Activated CD8-positive, alpha-beta T cell treated with anti-CD3 and anti-CD28 coated beads, Interleukin-2, amount 10 ng/mL, durations not matched to agents 7 days and 5 days (primary cell): ENCODE results near the gene ADM2. TPM values are rescaled to one million over a fixed set of nuclear protein-coding genes. Genes with fewer than 3 reads are reported as not detected.

Source experiments
- ATAC-seq: fragments of 150-1000 bp; cut with Tn5 transposase; one replicate; pipeline ENCODE4 v1.10.0; 2021; ENCODE audit warnings: moderate library complexity
- CTCF ChIA-PET: fragments of 350-600 bp; sonication (Branson Sonifier 250); formaldehyde crosslinking; loops from one replicate; lab custom pipeline; 2021; ENCODE audit warnings: antibody characterized with exemption; lab: Charles Lee
- POLR2A ChIA-PET: fragments of 350-600 bp; sonication (Branson Sonifier 250); formaldehyde crosslinking; loops from one replicate; lab custom pipeline; 2021; ENCODE audit warnings: antibody characterized with exemption; lab: Charles Lee
- DNase-seq: peaks from one replicate; pipeline ENCODE4 v3.0.0-alpha.2; 2020
- H3K27ac Mint-ChIP-seq: one replicate; pipeline ENCODE4 v1.8.0; 2021; ENCODE audit warnings: mild to moderate bottlenecking, mixed read lengths
- H3K27me3 Mint-ChIP-seq: one replicate; pipeline ENCODE4 v1.8.0; 2021; ENCODE audit warnings: low read depth, mixed read lengths
- H3K36me3 Mint-ChIP-seq: one replicate; pipeline ENCODE4 v1.8.0; 2021; ENCODE audit warnings: low read depth, mixed read lengths
- H3K4me1 Mint-ChIP-seq: one replicate; pipeline ENCODE4 v1.8.0; 2021; ENCODE audit warnings: low read depth, mixed read lengths
- H3K4me3 Mint-ChIP-seq: one replicate; pipeline ENCODE4 v1.8.0; 2021; ENCODE audit warnings: mild to moderate bottlenecking, mixed read lengths
- H3K9me3 Mint-ChIP-seq: one replicate; pipeline ENCODE4 v1.8.0; 2022; ENCODE audit warnings: mixed read lengths; ENCODE audit not compliant: insufficient read depth
- total RNA-seq, 2 experiments: library from RNA; stranded (reverse); gene quantifications; one replicate each; pipeline ENCODE4 v1.2.3, GENCODE V29; 2021

ADM2 gene
- total RNA-seq, 2 experiments from 2014 or later, result 4.1 to 4.2 TPM

DNA sequence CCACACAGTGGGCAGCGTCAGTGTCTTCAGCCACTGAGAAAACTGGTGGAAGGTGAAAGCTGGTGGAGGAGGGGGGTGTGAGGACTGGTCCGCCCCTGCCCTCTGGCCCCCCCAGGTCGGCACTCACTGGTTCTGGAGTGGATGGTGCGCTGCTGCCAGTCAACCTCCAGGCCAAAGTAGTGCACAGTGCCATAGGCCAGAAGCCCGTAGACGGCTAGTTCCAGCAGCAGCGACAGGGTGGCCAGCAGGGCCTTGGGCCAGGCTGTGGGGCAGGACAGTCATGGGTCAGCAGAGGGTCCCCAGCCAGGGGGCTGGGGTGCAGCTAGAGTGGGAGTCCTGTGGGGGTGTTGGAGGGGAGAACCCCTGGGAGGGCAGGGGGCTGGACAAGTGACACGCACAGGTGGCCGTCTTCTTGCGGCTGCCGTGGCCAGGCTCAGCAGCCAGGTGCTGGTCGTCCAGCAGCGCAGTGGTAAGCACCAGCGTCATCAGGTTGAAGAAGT, 24.0 kb downstream of the ADM2 start:
- ATAC-seq (no peak), DNase-seq (no peak)
- ChIA-PET POLR2A (interaction anchor here (1.3 to 2.0 kb wide), 2 partner anchors 34 to 261 kb away, joined by 4 read pairs; no protein-coding TSS in a partner anchor), CTCF (no interaction called here)
- Mint-ChIP-seq H3K27me3 (no peaks in the 10 kb centered on the region), H3K9me3 (no peaks in the 10 kb centered on the region), H3K4me3 (peak overlapping the region; percentile 45), H3K4me1 (peaks cover 14% of the 10 kb centered on the region), H3K36me3 (peaks cover 21% of the 10 kb centered on the region), H3K27ac (no peak overlapping the region)

DNA sequence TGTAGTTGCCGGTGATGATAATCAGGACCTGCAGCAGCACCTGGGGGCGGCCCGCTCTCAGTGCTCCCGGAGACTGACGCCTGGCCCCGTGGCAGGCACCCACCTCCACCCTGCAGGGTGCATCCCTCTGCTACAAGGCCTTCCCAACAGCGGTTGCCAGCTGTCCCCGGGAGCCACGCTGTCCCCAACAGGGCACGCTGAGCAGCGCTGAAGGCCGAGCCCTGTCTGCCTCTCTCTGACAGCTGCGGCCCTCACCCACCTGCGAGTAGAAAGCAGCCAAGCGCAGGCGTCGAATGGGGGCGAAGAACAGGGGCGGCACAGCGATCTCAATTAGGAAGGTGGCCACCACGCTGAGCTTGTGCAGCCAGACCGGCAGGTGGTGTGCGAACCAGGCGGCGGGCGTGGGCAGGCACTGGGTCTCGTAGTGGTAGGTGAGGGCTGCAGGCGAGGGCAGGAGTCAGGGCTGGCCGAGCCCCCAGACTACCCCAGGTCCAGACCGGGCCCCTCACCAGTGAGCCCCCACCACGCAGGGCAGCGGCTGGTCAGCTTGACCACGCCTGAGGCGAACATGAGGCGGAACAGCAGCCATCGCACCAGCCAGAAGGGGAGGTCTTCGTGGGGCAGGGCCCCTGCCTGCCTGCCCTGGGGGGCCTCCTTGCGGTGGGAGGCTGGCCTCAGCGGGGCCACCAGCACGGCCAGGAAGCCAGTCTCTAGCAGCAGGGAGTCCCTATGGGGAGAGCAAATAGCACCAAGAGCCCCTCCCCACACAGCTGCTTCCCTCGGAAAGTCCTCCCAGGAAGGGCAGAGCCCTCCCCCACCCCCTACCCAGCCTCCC, 24.6 kb downstream of the ADM2 start:
- ChIA-PET CTCF (no interaction called here), POLR2A (interaction anchor here (1.0 to 2.0 kb wide), 4 partner anchors 20 to 262 kb away, joined by 3 to 4 read pairs (median 4); partner anchors contain the start of gene SCO2)
- Mint-ChIP-seq H3K9me3 (no peaks in the 10 kb centered on the region), H3K36me3 (peaks cover 21% of the 10 kb centered on the region), H3K27ac (peak overlapping the region; percentile 94), H3K4me3 (peak overlapping the region; percentile 98), H3K27me3 (no peaks in the 10 kb centered on the region), H3K4me1 (peaks cover 14% of the 10 kb centered on the region)
- no peak for ATAC-seq
- no peak for DNase-seq

DNA sequence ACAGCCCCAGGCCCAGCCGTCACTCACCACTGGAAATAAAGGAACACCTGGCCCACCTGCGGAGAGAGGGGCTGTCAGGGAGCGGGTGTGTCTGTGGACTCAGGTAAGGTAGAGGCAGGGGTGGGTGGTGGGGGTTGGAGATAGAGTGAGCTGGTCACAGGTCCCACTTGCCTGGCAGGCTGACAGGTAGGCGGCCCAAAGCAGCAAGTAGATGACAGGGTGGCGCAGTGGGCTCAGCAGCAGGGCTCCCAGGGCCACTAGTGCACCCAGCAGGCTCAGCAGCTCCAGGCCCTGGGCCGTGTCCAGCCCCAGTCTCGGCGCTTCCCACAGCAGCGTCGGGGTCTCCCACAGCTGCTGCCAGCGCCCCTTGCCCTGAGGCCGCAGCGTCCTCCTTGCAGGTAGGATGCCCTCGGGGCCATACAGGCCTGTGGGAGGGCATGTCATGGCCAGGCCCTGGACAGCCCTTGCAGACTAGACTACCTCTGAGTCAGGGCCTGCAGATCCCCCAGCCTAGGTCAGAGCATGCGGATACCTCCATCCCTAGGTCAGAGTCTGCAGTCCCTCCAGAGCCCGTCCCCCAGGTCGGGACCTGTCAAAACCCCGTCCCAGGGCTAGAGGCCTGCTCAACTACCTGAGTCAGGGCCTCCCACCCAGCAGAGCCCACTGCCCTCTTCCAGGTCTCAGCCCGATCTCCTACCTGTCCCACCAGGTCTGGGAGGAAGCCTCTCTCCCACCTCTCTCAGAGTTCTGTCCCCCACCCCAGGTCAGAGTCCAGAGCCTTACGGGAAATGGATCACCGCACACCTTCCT, 25.5 kb downstream of the ADM2 start:
- DNase-seq (no peak), ATAC-seq (no peak)
- H3K4me3 Mint-ChIP-seq, result peak overlapping the region; percentile 98
- no peaks in the 10 kb centered on the region for H3K9me3 Mint-ChIP-seq
- no peaks in the 10 kb centered on the region for H3K27me3 Mint-ChIP-seq
- CTCF ChIA-PET, result interaction anchor here (1.1 to 3.8 kb wide), 5 partner anchors 9 to 254 kb away, joined by 3 to 55 read pairs (median 4); partner anchors contain the start of gene SCO2
- POLR2A ChIA-PET, result interaction anchor here (1.0 to 3.6 kb wide), 11 partner anchors 9 to 262 kb away, joined by 3 to 82 read pairs (median 4); partner anchors contain the start of genes SCO2 and SYCE3
- H3K4me1 Mint-ChIP-seq, result peaks cover 14% of the 10 kb centered on the region
- H3K36me3 Mint-ChIP-seq, result peaks cover 21% of the 10 kb centered on the region
- peak overlapping the region; percentile 94 for H3K27ac Mint-ChIP-seq

DNA sequence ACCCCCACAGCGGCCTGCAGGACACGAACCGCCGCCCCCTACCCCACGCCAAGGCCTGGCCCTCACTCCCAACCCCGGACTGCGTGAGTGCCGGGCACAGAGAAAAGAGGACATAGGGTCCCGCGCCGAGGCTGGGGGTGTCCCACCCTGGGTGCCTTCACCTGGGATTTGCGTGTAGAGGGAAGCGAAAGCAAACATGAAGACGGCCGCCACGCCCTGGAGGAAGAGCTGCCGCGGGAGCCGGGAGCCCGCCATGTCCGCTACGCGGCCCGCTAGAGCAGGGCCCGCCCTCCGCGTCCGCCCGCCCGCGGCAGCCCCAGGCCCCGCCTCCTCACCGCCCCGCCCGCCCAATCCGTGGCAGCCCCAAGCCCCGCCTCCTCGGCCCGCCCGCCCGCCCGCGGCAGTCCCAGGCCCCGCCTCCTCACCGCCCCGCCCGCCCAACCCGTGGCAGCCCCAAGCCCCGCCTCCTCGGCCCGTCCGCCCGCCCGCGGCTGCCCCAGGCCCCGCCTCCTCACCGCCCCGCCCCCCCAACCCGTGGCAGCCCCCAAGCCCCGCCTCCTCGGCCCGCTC, 26.2 kb downstream of the ADM2 start, which contains the start of gene LMF2:
TSS of gene LMF2 (minus strand) at position 282 of the 570 bp plus-strand sequence. CDS start at position 255, 27 bp downstream.
- Mint-ChIP-seq H3K27me3 (no peaks in the 10 kb centered on the region), H3K4me1 (peaks cover 21% of the 10 kb centered on the region), H3K36me3 (peaks cover 25% of the 10 kb centered on the region), H3K27ac (peak within 1 kb of the TSS; percentile 94), H3K9me3 (no peaks in the 10 kb centered on the region), H3K4me3 (peak within 1 kb of the TSS; percentile 98)
- ChIA-PET POLR2A (interaction anchor here (0.6 to 3.6 kb wide), 25 partner anchors 9 to 256 kb away, joined by 3 to 82 read pairs (median 4); partner anchors contain the start of genes CHKB, HDAC10, SCO2 and SYCE3), CTCF (interaction anchor here (0.9 to 3.8 kb wide), 13 partner anchors 10 to 320 kb away, joined by 3 to 55 read pairs (median 4); partner anchors contain the start of genes SCO2 and SYCE3)
- peak; percentile 87 for ATAC-seq
- DNase-seq, result peak; percentile 94

DNA sequence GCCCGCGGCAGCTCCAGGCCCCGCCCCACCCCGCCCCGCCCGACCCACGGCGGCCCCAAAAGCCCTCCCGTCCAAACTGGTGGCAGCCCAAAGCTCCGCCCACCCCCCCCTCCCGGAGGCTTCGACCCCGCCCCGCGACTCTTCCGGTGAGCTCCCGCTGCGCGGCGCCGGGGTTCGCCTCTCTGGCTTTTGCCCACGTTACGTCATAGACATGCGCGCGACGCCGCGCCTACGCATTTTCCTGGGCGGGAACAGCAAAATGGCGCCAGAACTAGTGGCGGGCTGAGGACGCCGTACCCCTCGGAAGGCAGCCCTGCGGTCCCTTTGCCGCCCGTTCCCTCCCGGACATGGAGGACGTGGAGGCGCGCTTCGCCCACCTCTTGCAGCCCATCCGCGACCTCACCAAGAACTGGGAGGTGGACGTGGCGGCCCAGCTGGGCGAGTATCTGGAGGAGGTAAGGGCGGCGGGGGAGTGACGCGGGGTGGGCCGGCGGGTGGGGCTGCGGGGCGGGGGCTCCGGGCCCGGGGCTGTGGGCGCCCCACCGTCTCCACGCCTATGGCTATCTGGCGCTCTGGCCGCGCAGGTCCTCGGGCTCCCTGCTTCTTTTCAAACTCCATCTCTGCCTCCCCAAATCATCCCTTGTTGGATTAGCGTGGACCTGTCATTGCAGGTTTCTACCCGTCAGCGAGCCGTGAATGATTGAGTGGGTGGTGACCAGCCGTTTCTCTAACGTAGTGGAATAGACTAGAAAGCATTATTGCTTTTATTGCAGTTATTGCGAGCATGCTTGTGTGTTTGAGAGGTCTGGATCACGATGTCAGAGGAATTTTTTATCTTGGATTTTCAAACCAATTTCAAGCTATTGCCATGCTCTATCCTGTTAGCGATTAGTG, 26.9 kb downstream of the ADM2 start, which contains the start of gene NCAPH2:
TSS of gene NCAPH2 (plus strand) at position 234 of the 894 bp plus-strand sequence. CDS start at position 348, 114 bp downstream.
- no peaks in the 10 kb centered on the region for H3K27me3 Mint-ChIP-seq
- H3K4me3 Mint-ChIP-seq, result peak within 1 kb of the TSS; percentile 98
- H3K27ac Mint-ChIP-seq, result peak within 1 kb of the TSS; percentile 94
- ChIA-PET CTCF (interaction anchor here (0.6 to 3.8 kb wide), 17 partner anchors 9 to 320 kb away, joined by 3 to 55 read pairs (median 4); partner anchors contain the start of genes SCO2 and SYCE3), POLR2A (interaction anchor here (0.6 to 3.6 kb wide), 30 partner anchors 9 to 257 kb away, joined by 3 to 82 read pairs (median 4); partner anchors contain the start of genes CHKB, HDAC10, SCO2 and SYCE3)
- no peaks in the 10 kb centered on the region for H3K9me3 Mint-ChIP-seq
- DNase-seq (peak; percentile 98), ATAC-seq (peak; percentile 76)
- peaks cover 25% of the 10 kb centered on the region for H3K4me1 Mint-ChIP-seq
- peaks cover 30% of the 10 kb centered on the region for H3K36me3 Mint-ChIP-seq

DNA sequence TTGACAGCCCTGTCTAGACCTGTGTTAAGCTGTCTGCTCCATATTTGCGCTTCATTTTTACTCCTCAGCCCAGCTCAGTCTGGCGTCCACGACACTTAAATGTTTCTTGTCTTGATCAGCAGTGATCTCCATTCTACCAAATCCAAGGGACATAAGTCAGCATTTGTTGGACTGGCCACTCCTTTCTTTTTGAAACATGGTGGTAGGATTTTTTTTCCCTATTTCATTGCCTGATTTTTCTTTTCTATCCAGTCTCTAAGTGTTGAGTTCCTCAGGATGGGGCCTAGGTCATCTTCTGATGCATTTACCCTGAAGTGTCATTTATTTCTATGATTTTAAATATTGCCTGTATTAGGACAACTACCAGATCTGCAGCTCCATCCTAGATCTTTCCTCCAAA, 27.6 kb downstream of the ADM2 start:
- POLR2A ChIA-PET, result interaction anchor here (0.6 to 3.6 kb wide), 12 partner anchors 9 to 256 kb away, joined by 3 to 82 read pairs (median 10); partner anchors contain the start of genes SCO2 and TYMP
- Mint-ChIP-seq H3K27me3 (no peaks in the 10 kb centered on the region), H3K9me3 (no peaks in the 10 kb centered on the region), H3K27ac (peak overlapping the region; percentile 92), H3K4me3 (peak overlapping the region; percentile 86), H3K4me1 (peaks cover 27% of the 10 kb centered on the region), H3K36me3 (peaks cover 30% of the 10 kb centered on the region)
- CTCF ChIA-PET, result interaction anchor here (1.0 to 3.8 kb wide), 9 partner anchors 8 to 321 kb away, joined by 3 to 55 read pairs (median 5); partner anchors contain the start of genes SCO2 and SYCE3
- ATAC-seq (no peak), DNase-seq (no peak)

DNA sequence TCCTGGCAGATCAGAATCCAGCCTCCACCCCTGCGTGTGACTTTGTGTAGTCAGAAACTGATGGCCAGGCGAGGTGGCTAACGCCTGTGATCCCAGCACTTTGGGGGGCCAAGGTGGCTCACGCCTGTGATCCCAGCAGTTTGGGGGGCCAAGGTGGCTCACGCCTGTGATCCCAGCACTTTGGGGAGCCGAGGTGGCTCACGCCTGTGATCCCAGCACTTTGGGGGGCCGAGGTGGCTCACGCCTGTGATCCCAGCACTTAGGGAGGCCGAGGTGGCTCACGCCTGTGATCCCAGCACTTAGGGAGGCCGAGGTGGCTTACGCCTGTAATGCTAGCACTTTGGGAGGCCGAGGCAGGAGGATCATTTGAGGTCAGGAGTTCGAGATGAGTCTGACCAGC, 31.8 kb downstream of the ADM2 start:
- Mint-ChIP-seq H3K36me3 (peaks cover 46% of the 10 kb centered on the region), H3K4me1 (peaks cover 34% of the 10 kb centered on the region), H3K4me3 (no peak overlapping the region), H3K9me3 (no peaks in the 10 kb centered on the region), H3K27ac (no peak overlapping the region), H3K27me3 (no peaks in the 10 kb centered on the region)
- DNase-seq, result no peak
- POLR2A ChIA-PET, result no interaction called here
- CTCF ChIA-PET, result interaction anchor here (1.4 kb wide), 1 partner anchor 12 kb away, joined by 17 read pairs; the partner anchor contains the start of gene SCO2
- ATAC-seq, result no peak

DNA sequence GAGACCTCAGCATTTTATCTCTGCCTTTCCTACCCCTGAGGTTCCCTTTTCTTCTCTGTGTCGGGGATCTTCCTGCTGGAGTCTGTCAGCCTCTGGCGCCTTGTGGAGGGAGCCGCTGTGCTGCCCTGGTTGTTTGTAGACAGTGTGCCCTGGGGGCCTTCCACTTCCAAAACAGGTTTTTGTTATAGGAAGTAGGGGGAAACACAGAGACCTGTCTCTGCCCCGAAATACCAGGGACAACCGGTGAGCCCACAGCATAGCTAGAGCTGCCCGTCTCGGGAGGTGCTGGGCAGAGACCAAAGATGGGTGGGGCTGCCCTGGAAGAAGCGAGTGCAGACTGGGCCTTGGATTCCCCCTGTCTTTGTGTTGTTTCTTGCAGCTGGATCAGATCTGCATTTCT, 34.7 kb downstream of the ADM2 start:
- peaks cover 23% of the 10 kb centered on the region for H3K4me1 Mint-ChIP-seq
- DNase-seq (no peak), ATAC-seq (no peak)
- H3K9me3 Mint-ChIP-seq, result no peaks in the 10 kb centered on the region
- CTCF ChIA-PET, result interaction anchor here (1.4 kb wide), 1 partner anchor 10 kb away, joined by 6 read pairs; the partner anchor contains the start of gene SCO2
- H3K27me3 Mint-ChIP-seq, result no peaks in the 10 kb centered on the region
- H3K4me3 Mint-ChIP-seq, result no peak overlapping the region
- peaks cover 52% of the 10 kb centered on the region for H3K36me3 Mint-ChIP-seq
- POLR2A ChIA-PET, result interaction anchor here (3.3 kb wide), 1 partner anchor 9 kb away, joined by 26 read pairs; the partner anchor contains the start of gene SCO2
- no peak overlapping the region for H3K27ac Mint-ChIP-seq

DNA sequence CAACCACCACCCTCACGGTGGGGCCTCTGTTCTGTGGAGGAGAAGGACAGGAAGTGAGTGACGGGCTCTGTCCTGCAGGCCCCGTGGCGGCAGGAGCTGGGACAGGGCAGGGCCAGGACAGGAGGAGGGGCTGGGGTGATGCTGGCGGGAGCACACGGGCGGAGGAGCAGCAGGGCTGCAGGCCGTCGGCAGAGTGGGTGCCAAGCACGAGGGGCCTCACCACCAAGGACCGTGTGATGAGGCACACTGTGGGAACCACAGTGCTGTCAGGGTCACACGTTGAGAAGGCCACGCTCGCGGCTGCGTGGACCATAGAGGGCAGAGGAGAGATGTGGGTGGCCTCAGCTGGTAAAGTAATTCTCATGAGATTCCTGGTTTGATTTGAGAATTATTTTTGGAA, 35.5 kb downstream of the ADM2 start:
- CTCF ChIA-PET, result interaction anchor here (1.2 to 1.5 kb wide), 2 partner anchors 8 to 46 kb away, joined by 3 read pairs; partner anchors contain the start of gene SYCE3
- Mint-ChIP-seq H3K27me3 (no peaks in the 10 kb centered on the region), H3K4me3 (no peak overlapping the region), H3K4me1 (peaks cover 23% of the 10 kb centered on the region), H3K27ac (no peak overlapping the region), H3K9me3 (no peaks in the 10 kb centered on the region), H3K36me3 (peaks cover 52% of the 10 kb centered on the region)
- ATAC-seq (no peak), DNase-seq (no peak)
- POLR2A ChIA-PET, result interaction anchor here (1.3 to 3.3 kb wide), 2 partner anchors 8 to 9 kb away, joined by 4 to 26 read pairs; partner anchors contain the start of gene SCO2
